ENCODE results near the gene SND1.
"Not testable (repeated sequence)": the region's sequence is repeated elsewhere in the genome, so short reads cannot be mapped to it uniquely, and the experiment has no call there.

Gene SND1

GRCh38 chr7:127822822-127823508 is 171.0 kb downstream of the SND1 start:
- no peak for DNase-seq (ENCODE audit: low read depth in 2 of 3, low spot score in 2 of 3)

DNA sequence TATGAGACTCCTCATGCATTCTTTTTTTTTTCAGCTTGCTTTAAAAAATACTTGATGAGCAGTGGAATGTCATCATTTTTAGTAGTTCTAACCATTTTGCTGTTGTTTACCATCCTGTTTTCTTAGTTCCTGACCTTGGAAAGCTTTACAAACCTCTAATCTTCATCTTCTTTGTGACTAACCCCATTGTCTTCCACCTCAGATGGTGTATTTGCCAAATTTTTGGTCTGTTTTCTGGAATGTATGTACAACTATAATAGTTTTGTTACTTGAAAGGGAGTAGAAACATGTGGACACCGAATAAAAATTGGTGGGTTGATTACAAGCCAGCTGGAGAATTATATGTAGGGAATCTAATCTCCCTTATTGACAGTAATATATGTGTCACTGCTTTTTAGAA is 172.7 kb downstream of the SND1 start:
- DNase-seq (ENCODE audit: low read depth in 2 of 3, low spot score in 2 of 3), result no peak

- DNase-seq (ENCODE audit: low read depth in 2 of 3, low spot score in 2 of 3), result no peak
These were observed 177.0 kb downstream of the SND1 start for GRCh38 chr7:127828843-127829500.

DNA sequence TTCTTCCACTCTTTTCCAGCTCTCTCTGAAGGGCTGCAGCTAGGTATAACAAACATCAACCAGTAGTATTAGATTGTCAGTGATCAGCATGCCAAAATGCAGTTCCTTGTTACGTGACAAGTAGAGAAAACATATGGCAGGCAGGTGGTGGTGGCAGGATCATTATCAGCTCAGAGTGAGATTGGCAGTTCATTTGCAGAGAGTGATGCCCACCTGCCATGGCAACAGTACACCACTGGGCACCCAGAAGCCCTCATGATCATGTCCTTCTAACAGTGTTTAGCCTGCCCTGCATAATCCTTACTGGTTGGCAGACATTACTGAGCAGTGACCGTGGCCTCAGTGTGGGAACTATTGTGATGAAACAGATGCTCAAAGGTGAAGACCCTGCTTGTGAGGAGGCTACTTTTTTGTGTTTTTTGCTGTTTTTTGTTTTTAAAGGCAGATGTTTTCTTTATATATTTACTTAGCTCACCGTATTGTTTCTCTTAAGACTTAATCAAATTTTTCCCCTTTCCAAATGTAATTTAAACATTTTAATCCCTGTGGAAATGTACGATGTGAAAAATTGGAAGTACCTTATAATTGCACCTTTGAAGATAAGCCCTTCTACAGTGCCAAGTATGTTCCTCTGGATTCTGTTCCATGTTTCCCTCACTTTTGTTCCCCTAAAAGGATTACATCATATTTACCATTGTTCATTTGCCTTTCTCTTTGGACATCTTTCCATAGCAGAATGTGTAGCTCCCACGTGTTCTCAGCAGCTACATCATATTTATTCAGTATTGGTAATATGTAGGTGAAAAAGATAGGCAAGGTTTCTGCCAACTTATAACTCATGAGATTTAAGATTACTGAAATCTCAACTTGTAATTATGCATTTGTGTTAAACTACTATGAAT is 179.6 kb downstream of the SND1 start:
- DNase-seq (ENCODE audit: low read depth in 2 of 3, low spot score in 2 of 3), result no peak

DNA sequence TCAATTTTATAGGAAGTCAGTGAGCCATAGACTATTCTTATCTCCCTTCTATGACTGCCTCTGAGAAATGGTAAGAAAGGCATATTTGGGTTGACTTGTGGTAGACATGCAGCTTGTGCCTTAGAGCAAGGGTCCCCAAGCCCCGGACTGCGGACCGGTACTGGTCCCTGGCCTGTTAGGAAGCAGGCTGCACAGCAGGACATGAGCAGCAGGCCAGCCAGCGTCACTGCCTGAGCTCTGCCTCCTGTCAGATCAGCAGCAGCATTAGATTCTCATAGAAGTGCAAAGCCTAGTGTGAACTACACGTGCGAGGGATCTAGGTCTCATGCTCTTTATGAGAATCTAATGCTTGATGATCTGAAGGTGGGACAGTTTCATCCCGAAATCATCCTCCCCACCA is 180.6 kb downstream of the SND1 start:
- DNase-seq (ENCODE audit: low read depth in 2 of 3, low spot score in 2 of 3), result no peak

- no peak for DNase-seq (ENCODE audit: low read depth in 2 of 3, low spot score in 2 of 3)
These were observed 181.6 kb downstream of the SND1 start for GRCh38 chr7:127833641-127834040.

DNA sequence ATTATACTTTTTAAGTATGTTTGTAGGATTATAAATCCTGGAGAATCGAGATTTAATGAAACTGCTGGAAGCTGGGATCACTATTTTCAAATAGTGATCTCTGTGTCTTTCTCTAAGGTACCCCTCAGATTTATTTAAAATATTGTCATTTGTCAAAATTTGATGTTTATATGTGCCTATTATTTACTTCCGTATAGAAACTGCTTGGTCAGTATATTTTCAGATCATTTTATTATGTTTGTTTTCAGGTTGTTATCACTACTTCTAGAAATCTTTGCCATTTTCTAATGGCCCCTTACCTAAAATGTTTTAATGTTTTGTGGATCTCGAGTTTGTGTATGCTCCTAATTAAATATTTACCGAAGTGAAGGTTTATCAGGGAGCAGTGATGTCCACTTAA is 183.7 kb downstream of the SND1 start:
- DNase-seq (ENCODE audit: low read depth in 2 of 3, low spot score in 2 of 3), result no peak

DNA sequence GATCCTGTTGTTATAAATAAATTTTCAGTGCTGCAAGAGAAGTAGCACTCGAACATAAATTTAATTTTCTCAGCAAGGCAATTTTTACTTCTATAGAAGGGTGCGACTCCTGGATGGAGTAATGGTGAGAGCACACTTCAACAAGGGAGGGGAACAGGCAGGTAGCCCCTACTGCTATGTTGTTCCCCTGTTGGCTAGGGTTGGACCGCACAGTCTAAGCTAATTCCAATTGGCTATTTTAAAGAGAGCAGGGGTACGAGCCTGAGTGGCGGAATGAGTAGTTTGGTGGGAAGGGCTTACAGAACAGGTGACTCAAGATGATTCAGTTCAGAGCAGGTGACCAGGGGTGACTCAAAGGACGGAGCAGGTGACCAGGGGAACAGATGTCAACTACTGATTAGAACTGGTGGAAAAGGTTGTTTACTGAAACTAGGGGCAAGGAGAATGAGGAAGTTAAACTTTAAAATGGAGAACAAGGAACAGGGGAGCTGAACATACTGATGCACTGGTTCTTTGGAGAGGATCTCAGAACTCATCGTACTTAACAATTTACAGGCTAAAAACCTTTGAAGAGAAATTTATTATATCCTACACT is 185.9 kb downstream of the SND1 start:
- DNase-seq (ENCODE audit: low read depth in 2 of 3, low spot score in 2 of 3), result not testable (repeated sequence)

DNA sequence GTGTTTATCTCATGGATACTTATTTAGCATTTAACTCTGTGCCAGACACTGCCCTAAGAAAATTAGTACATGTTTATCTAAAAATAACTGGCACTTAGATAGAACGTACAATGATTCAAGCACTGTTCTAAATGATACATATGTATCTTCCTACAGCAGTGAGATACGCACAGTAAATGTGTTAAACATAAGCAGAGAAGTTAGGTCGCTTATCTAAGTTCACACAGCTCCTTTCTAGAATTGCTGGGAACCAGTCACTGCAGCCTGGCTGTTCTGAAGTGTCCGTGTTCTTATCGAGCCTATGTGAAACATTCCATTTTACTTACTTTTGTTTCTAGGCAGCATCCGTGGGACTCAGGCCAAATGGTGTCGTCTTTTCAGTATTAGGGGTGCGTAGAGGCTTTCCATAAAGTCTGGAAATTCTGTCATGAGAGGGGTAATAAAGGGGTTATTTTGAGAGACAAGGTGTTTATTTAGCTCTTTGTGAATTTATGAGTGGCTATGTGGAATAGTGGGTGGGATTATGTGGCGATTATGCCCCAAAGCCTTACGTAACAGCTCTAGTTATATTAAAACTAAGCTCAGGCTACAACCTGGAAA is 186.9 kb downstream of the SND1 start:
- DNase-seq (ENCODE audit: low read depth in 2 of 3, low spot score in 2 of 3), result no peak

DNA sequence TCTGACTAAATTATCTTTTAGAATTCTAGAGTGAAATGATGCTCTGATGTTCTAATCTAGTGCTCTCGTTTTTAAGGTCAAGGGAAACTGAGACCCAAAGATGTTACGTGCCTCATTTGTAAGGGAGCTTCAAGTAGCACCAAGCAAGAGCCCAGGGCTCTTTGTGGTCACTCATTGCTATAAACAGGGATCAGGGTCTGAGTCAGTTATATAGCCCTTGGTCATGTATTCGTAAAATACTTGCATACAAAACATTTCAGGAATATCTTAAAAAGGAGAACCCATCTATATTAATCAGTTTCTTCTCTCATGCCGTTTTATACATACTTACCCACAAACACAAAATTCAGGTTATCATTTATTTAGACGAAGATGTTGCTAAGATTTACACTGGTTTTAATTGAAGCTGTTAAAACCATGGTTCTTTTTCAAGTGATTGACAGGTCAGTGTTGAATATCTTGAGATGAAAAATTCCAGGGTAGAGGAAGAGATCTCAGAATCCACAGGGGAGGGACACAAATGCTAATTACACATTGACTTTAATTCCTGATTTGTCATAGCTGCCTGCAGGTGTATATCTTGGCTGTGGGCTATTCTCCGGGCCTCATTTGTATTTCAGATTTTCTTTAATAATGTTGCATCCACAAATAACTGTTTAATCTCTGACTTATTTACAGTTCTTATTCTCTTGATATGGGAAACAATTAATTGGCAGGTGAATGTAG is 188.4 kb downstream of the SND1 start:
- DNase-seq (ENCODE audit: low read depth in 2 of 3, low spot score in 2 of 3), result no peak

GRCh38 chr7:127844165-127844564 is 192.2 kb downstream of the SND1 start:
- DNase-seq (ENCODE audit: low read depth in 2 of 3, low spot score in 2 of 3), result no peak

DNA sequence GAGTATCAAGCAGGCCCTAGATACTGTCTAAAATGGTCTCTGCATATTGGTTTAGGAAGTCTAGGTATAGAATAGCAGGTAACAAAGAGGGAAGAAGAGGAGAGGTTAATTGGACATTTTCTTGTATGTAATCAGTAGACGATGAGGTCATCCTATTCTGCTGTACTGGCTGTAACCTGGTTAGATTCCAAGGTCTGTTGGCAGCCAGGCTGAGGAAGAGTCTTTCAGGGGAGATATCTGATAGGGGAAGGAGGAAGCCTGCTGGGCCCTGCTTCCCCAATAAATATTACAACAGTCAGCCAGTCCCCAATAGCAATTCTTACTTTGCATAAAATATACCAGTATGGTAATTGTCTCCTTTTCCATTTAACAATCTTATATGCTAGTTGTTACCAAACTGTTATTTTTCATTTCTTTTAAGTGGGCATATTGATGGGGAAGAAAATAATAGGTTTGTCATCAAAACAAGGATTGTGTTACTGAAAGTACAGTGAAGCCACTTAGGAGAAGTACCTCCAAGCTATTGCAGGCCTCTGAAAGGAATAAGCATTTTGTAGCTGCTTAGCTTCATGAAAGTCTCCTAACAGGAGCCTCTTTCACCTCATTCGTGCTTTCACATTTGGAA is 192.8 kb downstream of the SND1 start:
- DNase-seq (ENCODE audit: low read depth in 2 of 3, low spot score in 2 of 3), result no peak

DNA sequence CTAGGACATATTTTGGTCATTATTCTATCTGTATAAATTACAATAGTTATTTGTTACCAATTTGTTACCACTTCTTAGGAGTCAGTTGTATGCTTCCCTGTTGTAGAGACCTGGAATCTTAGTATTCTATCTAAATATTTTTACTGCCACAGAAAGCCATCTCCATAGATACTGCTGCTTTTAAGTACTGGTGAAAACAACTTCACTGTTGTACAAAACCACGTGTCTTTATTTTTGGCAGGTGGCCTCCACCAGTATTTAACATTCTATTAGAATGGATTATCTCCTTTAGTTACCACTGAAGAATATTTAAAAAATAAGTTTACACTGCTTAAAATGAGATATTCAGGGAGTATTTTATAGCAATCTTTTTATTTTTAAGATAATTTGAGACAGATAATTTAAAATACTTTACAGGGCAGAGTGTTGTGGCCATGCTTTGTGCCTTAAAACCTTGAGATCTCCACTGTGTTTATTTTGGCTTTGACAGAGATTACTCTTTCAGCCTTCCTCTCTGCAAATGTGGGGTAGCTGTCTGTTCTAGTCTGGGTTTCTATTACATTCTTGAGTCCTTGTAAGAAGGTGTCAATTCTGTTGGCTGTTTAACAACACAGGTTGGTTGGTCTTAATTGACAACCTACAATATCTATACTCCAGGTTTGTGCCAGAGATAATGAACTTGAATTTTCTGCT is 193.7 kb downstream of the SND1 start:
- no peak for DNase-seq (ENCODE audit: low read depth in 2 of 3, low spot score in 2 of 3)

GRCh38 chr7:127847641-127848040 is 195.6 kb downstream of the SND1 start:
- DNase-seq (ENCODE audit: low read depth in 2 of 3, low spot score in 2 of 3), result no peak

GRCh38 chr7:127848241-127848640 is 196.2 kb downstream of the SND1 start:
- no peak for DNase-seq (ENCODE audit: low read depth in 2 of 3, low spot score in 2 of 3)

- DNase-seq (ENCODE audit: low read depth in 2 of 3, low spot score in 2 of 3), result peak in 1 of 3 experiments; percentile 15
These were observed 198.2 kb downstream of the SND1 start for GRCh38 chr7:127850195-127850594.

DNA sequence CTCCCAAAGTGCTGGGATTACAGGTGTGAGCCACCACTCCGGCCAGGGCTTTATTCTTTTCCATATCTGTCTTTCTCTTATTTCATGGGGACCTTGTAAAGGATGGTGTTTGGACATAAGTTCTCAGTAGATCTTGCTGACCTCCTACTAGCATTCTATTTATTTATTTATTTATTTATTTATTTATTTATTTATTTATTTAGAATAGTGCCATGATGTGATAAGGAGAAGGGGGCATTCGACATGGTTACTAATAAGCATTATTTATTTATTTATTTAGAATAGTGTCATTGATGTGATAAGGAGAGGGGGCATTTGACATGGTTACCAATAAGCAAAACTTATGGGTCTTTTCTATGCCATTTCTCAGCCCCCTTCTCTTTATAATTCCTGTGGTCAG is 202.4 kb downstream of the SND1 start:
- DNase-seq (ENCODE audit: low read depth in 2 of 3, low spot score in 2 of 3), result no peak

DNA sequence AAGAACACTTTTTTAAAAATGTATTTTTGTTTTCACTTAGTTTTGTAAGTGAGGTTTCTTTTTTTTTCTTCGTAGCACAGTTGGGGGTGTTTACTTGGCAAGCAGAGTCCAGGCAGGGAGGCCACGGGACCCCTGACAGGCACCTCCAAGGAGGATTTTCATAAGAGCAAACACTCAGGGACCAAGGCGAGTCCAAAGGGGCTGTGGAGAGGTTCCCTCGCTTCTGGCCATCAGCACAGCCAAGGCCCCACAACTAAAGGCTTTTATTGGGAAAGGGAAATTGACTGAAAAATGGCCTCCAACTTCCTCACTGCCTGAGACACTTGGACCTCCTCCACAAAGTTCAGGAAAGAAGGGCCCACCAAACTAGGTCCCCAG is 205.5 kb downstream of the SND1 start:
- no peak for DNase-seq (ENCODE audit: low read depth in 2 of 3, low spot score in 2 of 3)

- DNase-seq (ENCODE audit: low read depth in 2 of 3, low spot score in 2 of 3), result no peak
These were observed 206.3 kb downstream of the SND1 start for GRCh38 chr7:127858091-127858914.
